Measurements from ENCODE around the gene MRPL18. TPM values are rescaled to one million over a fixed set of nuclear protein-coding genes. Genes with fewer than 3 reads are reported as not detected.

MRPL18 gene
- total RNA-seq, 1 donor from 2014 or later, result 31.0 TPM

DNA sequence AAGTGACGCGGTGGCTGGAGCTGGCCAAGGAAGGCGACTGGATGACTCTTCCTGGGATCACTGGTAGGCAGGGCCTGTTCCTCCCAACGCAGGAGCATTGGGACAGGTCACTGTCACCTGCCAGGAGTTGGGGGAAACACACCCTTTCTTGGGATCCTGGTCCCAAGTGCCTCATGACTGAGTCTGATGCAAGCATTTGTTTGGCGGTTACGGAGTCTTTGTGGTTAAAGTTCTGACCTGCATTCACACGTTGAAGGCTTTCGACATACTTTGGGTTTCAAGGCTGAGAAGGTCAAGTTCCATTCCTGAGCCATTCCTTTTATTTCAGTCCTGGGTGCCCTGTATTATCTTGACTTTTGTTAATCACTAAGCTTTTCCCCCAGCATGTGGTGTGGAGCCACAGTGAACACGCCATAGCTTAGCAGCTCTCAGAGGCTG lies 15.8 kb downstream of the MRPL18 start:
- Mint-ChIP-seq H3K27me3 (ENCODE audit: unreplicated experiment) (peaks cover under 1% of the 10 kb centered on the region), H3K4me3 (ENCODE audit: unreplicated experiment) (no peak overlapping the region), H3K27ac (ENCODE audit: unreplicated experiment) (no peak overlapping the region), H3K36me3 (ENCODE audit: low read depth, unreplicated experiment) (no peaks in the 10 kb centered on the region), H3K9me3 (ENCODE audit: unreplicated experiment) (no peaks in the 10 kb centered on the region), H3K4me1 (ENCODE audit: unreplicated experiment) (no peaks in the 10 kb centered on the region)
- TF ChIP-seq, protein P1, sequence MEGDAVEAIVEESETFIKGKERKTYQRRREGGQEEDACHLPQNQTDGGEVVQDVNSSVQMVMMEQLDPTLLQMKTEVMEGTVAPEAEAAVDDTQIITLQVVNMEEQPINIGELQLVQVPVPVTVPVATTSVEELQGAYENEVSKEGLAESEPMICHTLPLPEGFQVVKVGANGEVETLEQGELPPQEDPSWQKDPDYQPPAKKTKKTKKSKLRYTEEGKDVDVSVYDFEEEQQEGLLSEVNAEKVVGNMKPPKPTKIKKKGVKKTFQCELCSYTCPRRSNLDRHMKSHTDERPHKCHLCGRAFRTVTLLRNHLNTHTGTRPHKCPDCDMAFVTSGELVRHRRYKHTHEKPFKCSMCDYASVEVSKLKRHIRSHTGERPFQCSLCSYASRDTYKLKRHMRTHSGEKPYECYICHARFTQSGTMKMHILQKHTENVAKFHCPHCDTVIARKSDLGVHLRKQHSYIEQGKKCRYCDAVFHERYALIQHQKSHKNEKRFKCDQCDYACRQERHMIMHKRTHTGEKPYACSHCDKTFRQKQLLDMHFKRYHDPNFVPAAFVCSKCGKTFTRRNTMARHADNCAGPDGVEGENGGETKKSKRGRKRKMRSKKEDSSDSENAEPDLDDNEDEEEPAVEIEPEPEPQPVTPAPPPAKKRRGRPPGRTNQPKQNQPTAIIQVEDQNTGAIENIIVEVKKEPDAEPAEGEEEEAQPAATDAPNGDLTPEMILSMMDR (IDR thresholded peaks at IDR 0.05; ENCODE audit: unreplicated experiment), result no peak
- DNase-seq (ENCODE audit: low spot score), result no peak

DNA sequence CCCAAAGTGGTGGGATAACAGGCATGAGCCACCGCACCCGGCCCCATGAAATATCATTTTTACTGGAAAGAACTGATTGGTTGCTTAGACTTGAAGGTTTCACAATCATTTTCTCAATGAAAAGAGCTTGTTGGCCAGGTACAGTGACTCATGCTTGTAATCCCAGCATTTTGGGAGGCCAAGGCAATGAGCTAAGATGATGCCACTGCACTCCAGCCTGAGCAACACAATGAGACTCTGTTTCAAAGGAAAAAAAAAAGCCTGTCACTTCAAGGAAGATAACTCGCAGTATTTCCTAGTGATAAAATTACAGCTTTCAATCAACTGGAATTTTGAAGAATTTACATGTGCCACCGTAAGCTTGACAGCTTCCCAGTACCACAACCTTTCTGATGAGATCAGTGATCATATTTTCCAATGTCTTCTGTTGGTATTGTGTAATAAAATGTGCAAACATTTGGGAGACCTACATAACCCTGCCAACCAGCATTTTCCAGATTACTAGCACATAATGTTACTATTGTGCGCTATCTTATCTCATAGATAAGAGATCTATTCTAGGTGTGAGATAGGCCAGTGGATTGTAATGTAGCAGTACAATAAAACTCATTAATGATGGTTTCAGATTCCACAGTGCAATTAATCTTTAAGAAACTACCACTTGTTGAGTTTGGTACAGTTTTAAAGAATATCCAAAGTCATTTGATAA lies 17.0 kb downstream of the MRPL18 start:
- no peaks in the 10 kb centered on the region for H3K4me1 Mint-ChIP-seq (ENCODE audit: unreplicated experiment)
- DNase-seq (ENCODE audit: low spot score), result no peak
- no peak overlapping the region for H3K4me3 Mint-ChIP-seq (ENCODE audit: unreplicated experiment)

DNA sequence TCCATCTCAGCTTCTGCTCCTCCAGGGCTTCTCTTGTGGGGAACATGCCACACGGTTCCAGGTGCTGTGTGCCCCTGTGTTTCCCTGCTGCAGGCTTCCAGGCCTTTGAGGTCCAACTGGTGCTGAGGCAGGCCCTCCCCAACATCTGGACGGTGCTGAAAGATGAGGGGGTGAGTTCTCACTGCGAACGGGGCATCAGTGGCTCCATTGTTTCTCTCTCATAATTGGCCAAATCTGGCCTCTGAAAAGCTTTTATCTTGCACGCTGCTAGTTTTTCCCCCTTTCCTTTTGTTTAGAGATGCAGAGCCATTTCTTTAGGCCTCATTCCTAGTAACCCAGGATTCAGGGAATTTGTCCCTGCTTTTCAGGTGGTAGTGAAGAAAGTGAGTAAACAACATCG lies 18.4 kb downstream of the MRPL18 start:
- TF ChIP-seq, protein P1 (IDR thresholded peaks at IDR 0.05; ENCODE audit: unreplicated experiment), result no peak
- DNase-seq (ENCODE audit: low spot score), result no peak
- Mint-ChIP-seq H3K4me1 (ENCODE audit: unreplicated experiment) (no peaks in the 10 kb centered on the region), H3K36me3 (ENCODE audit: low read depth, unreplicated experiment) (no peaks in the 10 kb centered on the region), H3K9me3 (ENCODE audit: unreplicated experiment) (no peaks in the 10 kb centered on the region), H3K27ac (ENCODE audit: unreplicated experiment) (no peak overlapping the region), H3K27me3 (ENCODE audit: unreplicated experiment) (peaks cover 2% of the 10 kb centered on the region), H3K4me3 (ENCODE audit: unreplicated experiment) (no peak overlapping the region)

More for the DNA sequence above, 17.0 kb downstream of the MRPL18 start:
- no peaks in the 10 kb centered on the region for H3K36me3 Mint-ChIP-seq (ENCODE audit: low read depth, unreplicated experiment)
- H3K9me3 Mint-ChIP-seq (ENCODE audit: unreplicated experiment), result no peaks in the 10 kb centered on the region
- no peak overlapping the region for H3K27ac Mint-ChIP-seq (ENCODE audit: unreplicated experiment)
- TF ChIP-seq, protein P1 (IDR thresholded peaks at IDR 0.05; ENCODE audit: unreplicated experiment), result no peak
- H3K27me3 Mint-ChIP-seq (ENCODE audit: unreplicated experiment), result no peaks in the 10 kb centered on the region

DNA sequence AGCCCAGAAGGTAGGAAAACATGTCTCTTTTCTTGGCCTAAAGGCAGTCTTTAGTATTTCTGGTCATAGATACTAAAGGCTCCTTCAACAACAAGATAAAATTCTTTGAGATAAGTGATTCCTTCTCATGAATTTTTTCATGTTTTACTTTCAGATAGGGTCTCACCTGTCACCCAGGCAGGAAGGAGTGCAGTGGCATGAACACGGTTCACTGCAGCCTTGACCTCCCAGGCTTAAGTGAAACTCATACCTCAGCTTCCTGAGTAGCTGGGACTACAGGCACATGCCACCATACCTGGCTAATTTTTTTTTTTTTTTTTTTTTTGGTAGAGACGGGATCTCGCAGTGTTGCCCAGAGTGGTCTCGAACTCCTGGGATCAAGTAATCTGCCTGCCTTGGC lies 18.9 kb downstream of the MRPL18 start:
- no peak overlapping the region for H3K4me3 Mint-ChIP-seq (ENCODE audit: unreplicated experiment)
- no peaks in the 10 kb centered on the region for H3K9me3 Mint-ChIP-seq (ENCODE audit: unreplicated experiment)
- no peak for DNase-seq (ENCODE audit: low spot score)
- H3K36me3 Mint-ChIP-seq (ENCODE audit: low read depth, unreplicated experiment), result no peaks in the 10 kb centered on the region
- H3K27me3 Mint-ChIP-seq (ENCODE audit: unreplicated experiment), result peaks cover 3% of the 10 kb centered on the region
- H3K27ac Mint-ChIP-seq (ENCODE audit: unreplicated experiment), result no peak overlapping the region
- TF ChIP-seq, protein P1 (IDR thresholded peaks at IDR 0.05; ENCODE audit: unreplicated experiment), result no peak
- no peaks in the 10 kb centered on the region for H3K4me1 Mint-ChIP-seq (ENCODE audit: unreplicated experiment)

DNA sequence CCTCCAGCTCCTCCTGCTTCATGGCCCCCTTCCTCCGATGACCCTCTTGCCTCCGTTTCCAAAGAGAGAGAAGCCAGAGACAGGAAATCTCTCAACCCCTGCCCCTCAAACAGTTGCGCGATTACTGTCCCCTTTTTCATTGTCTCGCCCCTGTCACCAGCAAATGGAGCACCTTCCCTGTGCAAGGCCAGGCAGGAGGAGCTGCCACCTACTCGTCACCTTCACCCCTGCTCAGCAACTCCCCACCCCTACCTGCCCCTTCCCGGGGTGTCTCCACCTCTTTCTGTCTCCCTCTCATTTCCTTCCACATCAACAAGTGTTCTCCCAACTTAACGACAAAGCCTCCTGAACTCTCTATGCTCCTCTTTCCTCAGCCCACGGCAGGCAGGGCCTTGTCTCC lies 23.5 kb downstream of the MRPL18 start:
- Mint-ChIP-seq H3K36me3 (ENCODE audit: low read depth, unreplicated experiment) (no peaks in the 10 kb centered on the region), H3K27me3 (ENCODE audit: unreplicated experiment) (peaks cover 7% of the 10 kb centered on the region), H3K9me3 (ENCODE audit: unreplicated experiment) (no peaks in the 10 kb centered on the region), H3K4me3 (ENCODE audit: unreplicated experiment) (no peak overlapping the region), H3K27ac (ENCODE audit: unreplicated experiment) (no peak overlapping the region), H3K4me1 (ENCODE audit: unreplicated experiment) (no peaks in the 10 kb centered on the region)
- TF ChIP-seq, protein P1 (IDR thresholded peaks at IDR 0.05; ENCODE audit: unreplicated experiment), result no peak
- no peak for DNase-seq (ENCODE audit: low spot score)

All from endothelial cell (in vitro differentiated cells).